ENCODE results near the gene GAL3ST2. TPM values are rescaled to one million over a fixed set of nuclear protein-coding genes. Genes with fewer than 3 reads are reported as not detected.
"Not testable (repeated sequence)": the region's sequence is repeated elsewhere in the genome, so short reads cannot be mapped to it uniquely, and the experiment has no call there.

Gene GAL3ST2
- total RNA-seq, 2 donors from 2014 or later, result 0.49 to 2.2 TPM

DNA sequence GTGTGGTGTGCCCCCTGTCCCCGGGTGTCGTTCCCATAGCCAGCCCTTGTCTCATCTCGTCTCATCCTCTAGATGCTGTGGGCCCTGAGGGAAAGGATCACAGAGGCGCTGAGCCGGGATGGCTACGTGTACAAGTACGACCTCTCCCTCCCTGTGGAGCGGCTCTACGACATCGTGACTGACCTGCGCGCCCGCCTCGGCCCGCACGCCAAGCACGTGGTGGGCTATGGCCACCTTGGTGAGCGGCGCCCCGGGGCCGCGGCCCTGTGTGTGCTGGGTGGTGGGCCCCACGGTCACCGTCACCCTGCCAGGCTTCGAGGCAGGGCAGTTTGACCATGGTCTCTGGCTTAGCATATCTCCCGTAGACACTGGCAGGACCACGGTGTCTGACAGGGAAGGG, 20.8 kb upstream of the GAL3ST2 start:
- DNase-seq (ENCODE audit: low spot score) (no peak), ATAC-seq (ENCODE audit: insufficient number of reproducible peaks, low FRiP score, low read depth) (no peak)
- no peaks in the 10 kb centered on the region for H3K9me3 ChIP-seq
- H3K27ac ChIP-seq, result no peak overlapping the region
- peaks cover 0 to 1% of the 10 kb centered on the region in 2 donors for H3K4me1 ChIP-seq (ENCODE audit: control insufficient read depth in 1 of 2, low read depth in 2 of 2)
- H3K36me3 ChIP-seq, result peaks cover 39% of the 10 kb centered on the region
- TF ChIP-seq, protein P1, sequence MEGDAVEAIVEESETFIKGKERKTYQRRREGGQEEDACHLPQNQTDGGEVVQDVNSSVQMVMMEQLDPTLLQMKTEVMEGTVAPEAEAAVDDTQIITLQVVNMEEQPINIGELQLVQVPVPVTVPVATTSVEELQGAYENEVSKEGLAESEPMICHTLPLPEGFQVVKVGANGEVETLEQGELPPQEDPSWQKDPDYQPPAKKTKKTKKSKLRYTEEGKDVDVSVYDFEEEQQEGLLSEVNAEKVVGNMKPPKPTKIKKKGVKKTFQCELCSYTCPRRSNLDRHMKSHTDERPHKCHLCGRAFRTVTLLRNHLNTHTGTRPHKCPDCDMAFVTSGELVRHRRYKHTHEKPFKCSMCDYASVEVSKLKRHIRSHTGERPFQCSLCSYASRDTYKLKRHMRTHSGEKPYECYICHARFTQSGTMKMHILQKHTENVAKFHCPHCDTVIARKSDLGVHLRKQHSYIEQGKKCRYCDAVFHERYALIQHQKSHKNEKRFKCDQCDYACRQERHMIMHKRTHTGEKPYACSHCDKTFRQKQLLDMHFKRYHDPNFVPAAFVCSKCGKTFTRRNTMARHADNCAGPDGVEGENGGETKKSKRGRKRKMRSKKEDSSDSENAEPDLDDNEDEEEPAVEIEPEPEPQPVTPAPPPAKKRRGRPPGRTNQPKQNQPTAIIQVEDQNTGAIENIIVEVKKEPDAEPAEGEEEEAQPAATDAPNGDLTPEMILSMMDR (IDR thresholded peaks at IDR 0.05), result no peak
- H3K4me3 ChIP-seq, result no peak overlapping the region
- H3K27me3 ChIP-seq (replicated peaks; ENCODE audit: insufficient read depth), result no peaks in the 10 kb centered on the region

DNA sequence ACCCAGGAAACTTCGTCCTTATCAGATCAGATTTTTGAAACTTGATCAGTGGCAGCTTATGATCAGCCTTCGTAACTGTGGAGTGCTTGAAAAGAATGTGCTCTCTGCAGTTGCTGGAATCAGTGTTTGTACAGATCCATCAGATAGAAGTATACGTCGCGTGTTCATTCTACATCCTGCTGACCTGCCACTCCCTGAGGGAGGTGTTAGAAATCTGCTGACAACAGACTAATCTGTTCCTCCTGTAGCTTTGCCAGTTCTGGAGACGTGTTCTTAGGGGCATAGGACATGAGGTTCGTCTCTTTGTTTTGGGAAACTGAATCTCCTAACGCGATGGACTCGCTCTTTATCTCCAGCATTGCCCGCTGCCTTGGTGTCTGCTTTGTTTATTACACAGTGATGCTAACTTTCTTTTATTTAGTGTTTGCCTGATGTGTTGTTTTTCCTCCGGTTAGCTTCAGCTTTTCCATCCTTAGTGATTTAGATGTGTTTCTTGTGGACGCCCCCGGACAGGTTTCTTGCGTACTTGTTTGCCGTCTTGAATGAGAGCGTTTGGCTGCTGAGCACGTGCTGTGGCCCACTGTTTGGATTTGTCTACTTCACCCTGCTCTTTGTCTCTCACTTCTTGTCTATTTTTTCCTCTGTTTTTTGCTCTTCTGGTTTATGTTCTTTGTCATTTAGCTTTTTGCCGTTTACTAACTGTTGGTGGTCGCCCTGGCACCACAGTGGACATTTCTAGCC, 17.4 kb upstream of the GAL3ST2 start:
- Histone ChIP-seq H3K4me3 (no peak overlapping the region), H3K27me3 (replicated peaks; ENCODE audit: insufficient read depth) (no peaks in the 10 kb centered on the region), H3K9me3 (no peaks in the 10 kb centered on the region), H3K27ac (no peak overlapping the region), H3K4me1 (ENCODE audit: control insufficient read depth in 1 of 2, low read depth in 2 of 2) (no peaks in the 10 kb centered on the region), H3K36me3 (peaks cover 32% of the 10 kb centered on the region)
- ATAC-seq (ENCODE audit: insufficient number of reproducible peaks, low FRiP score, low read depth) (no peak), DNase-seq (ENCODE audit: low spot score) (no peak)
- TF ChIP-seq, protein P1 (IDR thresholded peaks at IDR 0.05), result no peak

DNA sequence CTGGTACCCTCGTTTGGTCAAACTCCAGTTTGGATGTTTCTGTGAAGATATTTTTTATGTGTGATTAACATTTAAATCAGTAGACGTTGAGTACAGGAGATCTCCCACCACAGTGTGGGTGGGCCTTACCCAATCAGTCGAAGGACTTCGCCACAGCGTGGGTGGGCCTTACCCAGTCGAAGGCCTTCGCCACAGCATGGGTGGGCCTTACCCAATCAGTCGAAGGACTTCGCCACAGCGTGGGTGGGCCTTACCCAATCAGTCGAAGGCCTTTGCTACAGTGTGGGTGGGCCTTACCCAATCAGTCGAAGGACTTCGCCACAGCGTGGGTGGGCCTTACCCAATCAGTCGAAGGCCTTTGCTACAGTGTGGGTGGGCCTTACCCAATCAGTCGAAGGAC, 16.7 kb upstream of the GAL3ST2 start:
- not testable (repeated sequence) for DNase-seq (ENCODE audit: low spot score); ATAC-seq (ENCODE audit: insufficient number of reproducible peaks, low FRiP score, low read depth); H3K27me3 ChIP-seq (replicated peaks; ENCODE audit: insufficient read depth); H3K9me3 ChIP-seq; H3K4me3 ChIP-seq; H3K27ac ChIP-seq; H3K4me1 ChIP-seq (ENCODE audit: control insufficient read depth in 1 of 2, low read depth in 2 of 2)
- H3K36me3 ChIP-seq, result peaks cover 28% of the 10 kb centered on the region

DNA sequence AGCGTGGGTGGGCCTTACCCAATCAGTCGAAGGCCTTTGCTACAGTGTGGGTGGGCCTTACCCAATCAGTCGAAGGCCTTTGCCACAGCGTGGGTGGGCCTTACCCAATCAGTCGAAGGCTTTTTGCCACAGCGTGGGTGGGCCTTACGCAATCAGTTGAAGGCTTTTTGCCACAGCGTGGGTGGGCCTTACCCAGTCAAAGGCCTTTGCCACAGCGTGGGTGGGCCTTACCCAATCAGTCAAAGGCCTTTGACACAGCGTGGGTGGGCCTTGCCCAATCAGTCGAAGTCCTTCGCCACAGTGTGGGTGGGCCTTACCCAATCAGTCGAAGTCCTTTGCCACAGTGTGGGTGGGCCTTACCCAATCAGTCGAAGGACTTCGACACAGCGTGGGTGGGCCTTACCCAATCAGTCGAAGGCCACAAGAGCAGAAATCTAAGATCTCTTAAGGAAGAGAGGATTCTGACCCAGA, 16.3 kb upstream of the GAL3ST2 start:
- Histone ChIP-seq H3K9me3 (no peaks in the 10 kb centered on the region), H3K27me3 (replicated peaks; ENCODE audit: insufficient read depth) (no peaks in the 10 kb centered on the region), H3K27ac (no peak overlapping the region), H3K4me3 (no peak overlapping the region), H3K36me3 (peaks cover 28% of the 10 kb centered on the region), H3K4me1 (ENCODE audit: control insufficient read depth in 1 of 2, low read depth in 2 of 2) (no peaks in the 10 kb centered on the region)
- DNase-seq (ENCODE audit: low spot score) (no peak), ATAC-seq (ENCODE audit: insufficient number of reproducible peaks, low FRiP score, low read depth) (no peak)
- TF ChIP-seq, protein P1 (IDR thresholded peaks at IDR 0.05), result no peak

DNA sequence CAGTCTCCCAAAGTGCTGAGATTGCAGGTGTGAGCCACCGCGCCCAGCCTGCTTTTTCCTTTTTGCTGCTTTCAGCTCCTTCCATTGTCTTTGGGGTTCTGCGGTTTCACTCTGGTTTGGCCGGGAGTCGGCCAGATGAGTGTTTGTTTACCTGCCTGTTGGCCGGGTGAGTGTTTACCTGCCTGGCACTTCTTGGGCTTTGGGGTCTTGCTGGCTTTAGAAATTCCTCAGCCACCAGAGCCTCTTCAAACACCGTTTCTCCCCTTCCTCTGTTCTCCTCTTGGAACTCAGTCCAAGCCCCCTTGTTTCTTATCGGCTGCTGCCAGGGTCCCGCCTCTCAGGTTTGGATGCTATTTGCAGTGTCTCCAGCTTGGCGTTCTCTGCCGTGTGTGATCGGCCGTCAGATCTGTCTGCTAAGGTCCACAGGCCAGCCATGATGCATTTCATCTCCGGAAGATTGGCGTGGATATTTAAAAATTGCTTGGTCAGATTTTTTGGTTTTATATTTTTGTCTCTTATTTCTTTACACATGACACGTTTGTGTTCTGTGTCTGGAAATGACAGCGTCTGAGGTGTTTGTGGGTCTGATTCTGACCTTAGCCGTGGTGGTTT, 14.2 kb upstream of the GAL3ST2 start:
- Histone ChIP-seq H3K27me3 (replicated peaks; ENCODE audit: insufficient read depth) (no peaks in the 10 kb centered on the region), H3K4me3 (no peak overlapping the region), H3K36me3 (peaks cover 17% of the 10 kb centered on the region), H3K9me3 (no peaks in the 10 kb centered on the region), H3K27ac (no peak overlapping the region), H3K4me1 (ENCODE audit: control insufficient read depth in 1 of 2, low read depth in 2 of 2) (no peaks in the 10 kb centered on the region)
- TF ChIP-seq, protein P1 (IDR thresholded peaks at IDR 0.05), result no peak
- DNase-seq (ENCODE audit: low spot score) (no peak), ATAC-seq (ENCODE audit: insufficient number of reproducible peaks, low FRiP score, low read depth) (no peak)

Data from thoracic aorta (tissue), 2 donors.